BLaER1 treated with 17β-estradiol and CSF1 and Interleukin-3, amounts not matched to agents 10 nM and 100 nM (cell line): Measurements from ENCODE around the gene CSGALNACT2.

Experiments
- H3K27ac ChIP-seq, 11 experiments: shearing (Covaris generic); formaldehyde crosslinking; 2 replicates each; pipeline ENCODE4 v1.8.1; 2022
- H3K27me3 ChIP-seq, 11 experiments: shearing (Covaris generic); formaldehyde crosslinking; 2 replicates each; pipeline ENCODE4 v1.8.1; 2022
- H3K36me3 ChIP-seq, 11 experiments: shearing (Covaris generic); formaldehyde crosslinking; 2 replicates each; pipeline ENCODE4 v1.8.1; 2022
- H3K4me1 ChIP-seq, 10 experiments: shearing (Covaris generic); formaldehyde crosslinking; 2 replicates each; pipeline ENCODE4 v1.8.1; 2022
- H3K4me2 ChIP-seq, 11 experiments: shearing (Covaris generic); formaldehyde crosslinking; 2 replicates each; pipeline ENCODE4 v1.8.1; 2022
- H3K4me3 ChIP-seq, 10 experiments: shearing (Covaris generic); formaldehyde crosslinking; 2 replicates each; pipeline ENCODE4 v1.8.1; 2022
- H3K9ac ChIP-seq, 11 experiments: shearing (Covaris generic); formaldehyde crosslinking; 2 replicates each; pipeline ENCODE4 v1.8.1; 2022
- H3K9me3 ChIP-seq, 11 experiments: shearing (Covaris generic); formaldehyde crosslinking; replicated peaks in 1 of 11; 2 replicates each; pipeline ENCODE4 v1.8.1; 2022
- H4K20me1 ChIP-seq, 11 experiments: shearing (Covaris generic); formaldehyde crosslinking; 2 replicates each; pipeline ENCODE4 v1.8.1; 2022
- Cebpa-rat ChIP-seq, 11 experiments: shearing (Covaris generic); IDR thresholded peaks; 2 replicates each; pipeline ENCODE4 v1.8.1; 2022

Gene CSGALNACT2

GRCh38 chr10:43223056-43223455 is 84.8 kb downstream of the CSGALNACT2 start:
- no peaks in the 10 kb centered on the region for H3K36me3 ChIP-seq
- H4K20me1 ChIP-seq = peaks cover 0 to 8% (median 0%) of the 10 kb centered on the region in 11 experiments; a peak in 1 of 22 replicates
- H3K4me2 ChIP-seq = peak overlapping the region in 3 of 11 experiments; percentile 47 to 60 (median 59); a peak in 2 of 22 replicates
- H3K27ac ChIP-seq = no peak overlapping the region
- peaks cover 0 to 4% (median 0%) of the 10 kb centered on the region in 11 experiments; a peak in 3 of 22 replicates for H3K27me3 ChIP-seq
- H3K9ac ChIP-seq = no peak overlapping the region
- no peaks in the 10 kb centered on the region for H3K9me3 ChIP-seq
- peaks cover 24 to 62% (median 54%) of the 10 kb centered on the region in 10 experiments for H3K4me1 ChIP-seq
- H3K4me3 ChIP-seq = no peak overlapping the region
- no peak for TF ChIP-seq Cebpa-rat (IDR thresholded peaks at IDR 0.05)

GRCh38 chr10:43224321-43224720 is 86.1 kb downstream of the CSGALNACT2 start:
- Histone ChIP-seq H3K27ac (no peak overlapping the region), H3K36me3 (no peaks in the 10 kb centered on the region), H3K9ac (no peak overlapping the region), H3K9me3 (no peaks in the 10 kb centered on the region), H4K20me1 (peaks cover 0 to 21% (median 0%) of the 10 kb centered on the region in 11 experiments; a peak in 2 of 22 replicates), H3K4me1 (peaks cover 37 to 74% (median 67%) of the 10 kb centered on the region in 10 experiments), H3K4me3 (no peak overlapping the region), H3K27me3 (peaks cover 10 to 17% (median 12%) of the 10 kb centered on the region in 11 experiments), H3K4me2 (no peak overlapping the region)
- TF ChIP-seq Cebpa-rat (IDR thresholded peaks at IDR 0.05) = no peak

GRCh38 chr10:43225004-43225786 is 87.0 kb downstream of the CSGALNACT2 start:
- Histone ChIP-seq H3K4me1 (peaks cover 46 to 83% (median 75%) of the 10 kb centered on the region in 10 experiments), H3K27me3 (peaks cover 17 to 25% (median 21%) of the 10 kb centered on the region in 11 experiments), H3K27ac (peak overlapping the region in 3 of 11 experiments; percentile 59 to 67 (median 63); a peak in 5 of 22 replicates), H3K9ac (peak overlapping the region in 2 of 11 experiments; percentile 9 to 43; a peak in 2 of 22 replicates), H3K36me3 (no peaks in the 10 kb centered on the region), H3K4me2 (peak overlapping the region; percentile 76 to 99 (median 98); a peak in 19 of 22 replicates), H3K9me3 (no peaks in the 10 kb centered on the region), H4K20me1 (peaks cover 0 to 23% (median 0%) of the 10 kb centered on the region in 11 experiments; a peak in 2 of 22 replicates), H3K4me3 (no peak overlapping the region)
- TF ChIP-seq Cebpa-rat (IDR thresholded peaks at IDR 0.05) = no peak

GRCh38 chr10:43225787-43226153 is 87.5 kb downstream of the CSGALNACT2 start:
- H3K27me3 ChIP-seq = peaks cover 17 to 31% (median 22%) of the 10 kb centered on the region in 11 experiments
- peaks cover 48 to 83% (median 77%) of the 10 kb centered on the region in 10 experiments for H3K4me1 ChIP-seq
- no peaks in the 10 kb centered on the region for H3K9me3 ChIP-seq
- H3K27ac ChIP-seq = peak overlapping the region in 6 of 11 experiments; percentile 13 to 67 (median 50); a peak in 9 of 22 replicates
- no peak for TF ChIP-seq Cebpa-rat (IDR thresholded peaks at IDR 0.05)
- H3K4me2 ChIP-seq = peak overlapping the region; percentile 76 to 99 (median 98)
- H3K9ac ChIP-seq = peak overlapping the region in 4 of 11 experiments; percentile 9 to 43 (median 20); a peak in 4 of 22 replicates
- no peaks in the 10 kb centered on the region for H3K36me3 ChIP-seq
- H4K20me1 ChIP-seq = peaks cover 0 to 23% (median 0%) of the 10 kb centered on the region in 11 experiments; a peak in 3 of 22 replicates
- H3K4me3 ChIP-seq = no peak overlapping the region

DNA sequence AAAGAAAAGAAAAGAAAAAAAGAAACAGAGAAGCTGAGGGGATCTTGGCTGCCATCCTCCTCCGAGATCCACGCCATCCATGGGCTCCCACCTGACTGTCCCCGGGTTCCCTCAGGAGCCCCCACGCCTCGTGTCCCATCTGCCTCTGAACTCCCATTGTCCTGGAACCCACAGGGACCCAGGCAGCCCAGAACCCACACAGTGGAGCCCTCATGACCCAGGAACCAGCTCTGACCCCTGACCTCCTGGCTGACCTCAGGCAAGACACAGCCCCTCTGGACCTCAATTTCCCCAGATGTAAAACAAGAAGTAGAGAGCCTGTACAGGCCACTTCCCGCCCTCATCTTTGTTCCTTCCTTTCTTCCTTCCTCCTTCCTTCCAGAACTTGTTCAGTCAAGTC is 88.2 kb downstream of the CSGALNACT2 start:
- peaks cover 0 to 23% (median 0%) of the 10 kb centered on the region in 11 experiments; a peak in 3 of 22 replicates for H4K20me1 ChIP-seq
- TF ChIP-seq Cebpa-rat (IDR thresholded peaks at IDR 0.05) = no peak
- no peaks in the 10 kb centered on the region for H3K9me3 ChIP-seq
- peaks cover 50 to 83% (median 77%) of the 10 kb centered on the region in 10 experiments for H3K4me1 ChIP-seq
- H3K36me3 ChIP-seq = no peaks in the 10 kb centered on the region
- peak overlapping the region in 2 of 11 experiments; percentile 39 to 43; a peak in 3 of 22 replicates for H3K9ac ChIP-seq
- no peak overlapping the region for H3K4me3 ChIP-seq
- peaks cover 17 to 36% (median 22%) of the 10 kb centered on the region in 11 experiments for H3K27me3 ChIP-seq
- peak overlapping the region in 5 of 11 experiments; percentile 13 to 67 (median 59); a peak in 9 of 22 replicates for H3K27ac ChIP-seq
- peak overlapping the region; percentile 76 to 99 (median 98) for H3K4me2 ChIP-seq

GRCh38 chr10:43226851-43227845 is 88.9 kb downstream of the CSGALNACT2 start:
- Histone ChIP-seq H3K36me3 (no peaks in the 10 kb centered on the region), H3K4me2 (peak overlapping the region; percentile 76 to 99 (median 98)), H3K9me3 (no peaks in the 10 kb centered on the region), H3K27ac (peak overlapping the region in 4 of 11 experiments; percentile 1 to 67 (median 52); a peak in 3 of 22 replicates), H3K9ac (peak overlapping the region in 3 of 11 experiments; percentile 12 to 43 (median 30); a peak in 4 of 22 replicates), H3K4me1 (peaks cover 56 to 83% (median 77%) of the 10 kb centered on the region in 10 experiments), H4K20me1 (peaks cover 0 to 23% (median 0%) of the 10 kb centered on the region in 11 experiments; a peak in 3 of 22 replicates), H3K4me3 (no peak overlapping the region), H3K27me3 (peaks cover 17 to 36% (median 22%) of the 10 kb centered on the region in 11 experiments)
- no peak for TF ChIP-seq Cebpa-rat (IDR thresholded peaks at IDR 0.05)

GRCh38 chr10:43227911-43228782 is 89.9 kb downstream of the CSGALNACT2 start:
- Histone ChIP-seq H3K4me2 (peak overlapping the region; percentile 86 to 99 (median 98)), H3K4me1 (peaks cover 56 to 85% (median 80%) of the 10 kb centered on the region in 10 experiments), H3K9ac (peak overlapping the region in 2 of 11 experiments; percentile 64 to 74; a peak in 1 of 22 replicates), H4K20me1 (peaks cover 0 to 23% (median 0%) of the 10 kb centered on the region in 11 experiments; a peak in 3 of 22 replicates), H3K9me3 (no peaks in the 10 kb centered on the region), H3K36me3 (no peaks in the 10 kb centered on the region), H3K4me3 (peak overlapping the region in 4 of 10 experiments; percentile 56 to 67 (median 63); a peak in 4 of 20 replicates), H3K27ac (0 out of 22 replicates have a peak overlapping the region, but pooled peaks of 1 of the 11 experiments have one; percentile 89), H3K27me3 (peaks cover 17 to 36% (median 22%) of the 10 kb centered on the region in 11 experiments)
- TF ChIP-seq Cebpa-rat (IDR thresholded peaks at IDR 0.05) = no peak
